Metanephros (tissue), 2 donors: ENCODE data around the gene MED19. TPM values are rescaled to one million over a fixed set of nuclear protein-coding genes. Genes with fewer than 3 reads are reported as not detected.

ENCODE experiments used
- small RNA-seq: library from RNA; depleted of rRNA; stranded (forward); fragments of <200 nt; gene quantifications from one replicate; pipeline ENCODE3, GENCODE V24; 2014; ENCODE audit warnings: low replicate concordance
- total RNA-seq: library from RNA; depleted of rRNA; stranded (reverse); fragments of >200 nt; gene quantifications from one replicate; pipeline ENCODE4 v1.2.3, GENCODE V29; 2014

The MED19 gene, protein sequence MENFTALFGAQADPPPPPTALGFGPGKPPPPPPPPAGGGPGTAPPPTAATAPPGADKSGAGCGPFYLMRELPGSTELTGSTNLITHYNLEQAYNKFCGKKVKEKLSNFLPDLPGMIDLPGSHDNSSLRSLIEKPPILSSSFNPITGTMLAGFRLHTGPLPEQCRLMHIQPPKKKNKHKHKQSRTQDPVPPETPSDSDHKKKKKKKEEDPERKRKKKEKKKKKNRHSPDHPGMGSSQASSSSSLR
- total RNA-seq = 12.6 TPM

DNA sequence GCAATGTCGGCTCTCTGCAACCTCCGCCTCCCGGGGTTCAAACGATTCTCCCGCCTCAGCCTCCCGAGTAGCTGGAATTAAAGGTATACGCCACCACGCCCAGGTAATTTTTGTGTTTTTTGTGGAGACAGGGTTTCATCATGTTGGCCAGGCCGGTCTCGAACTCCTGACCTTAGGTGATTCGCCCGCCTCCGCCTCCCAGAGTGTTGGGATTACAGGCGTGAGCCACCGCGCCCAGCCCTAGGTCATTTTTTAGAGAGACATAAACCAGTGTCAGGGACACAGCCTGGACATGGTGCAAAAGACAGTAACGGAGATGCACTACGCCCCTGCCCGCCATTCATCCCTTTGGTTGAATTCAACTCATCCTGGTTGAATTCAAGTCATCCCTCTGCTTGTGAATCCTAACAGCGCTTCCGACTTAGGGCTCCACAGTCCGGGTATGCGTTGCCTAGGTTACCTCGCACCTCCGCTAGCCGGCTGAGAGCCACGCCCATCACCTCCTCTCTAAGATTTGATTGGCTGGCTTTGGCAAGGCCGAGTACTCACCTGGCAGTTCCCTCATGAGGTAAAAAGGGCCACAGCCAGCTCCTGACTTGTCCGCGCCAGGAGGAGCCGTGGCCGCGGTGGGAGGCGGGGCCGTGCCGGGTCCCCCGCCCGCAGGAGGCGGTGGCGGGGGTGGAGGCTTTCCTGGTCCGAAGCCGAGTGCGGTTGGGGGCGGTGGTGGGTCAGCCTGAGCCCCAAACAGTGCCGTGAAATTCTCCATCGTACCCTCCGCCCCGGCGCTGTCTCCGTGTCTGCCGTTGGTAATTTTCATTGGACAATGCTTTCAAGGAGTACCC is at the start of gene MED19:
MED19 (minus strand) TSS at position 802 of the 842 bp plus-strand sequence; CDS start at position 766, 36 bp downstream.

DNA sequence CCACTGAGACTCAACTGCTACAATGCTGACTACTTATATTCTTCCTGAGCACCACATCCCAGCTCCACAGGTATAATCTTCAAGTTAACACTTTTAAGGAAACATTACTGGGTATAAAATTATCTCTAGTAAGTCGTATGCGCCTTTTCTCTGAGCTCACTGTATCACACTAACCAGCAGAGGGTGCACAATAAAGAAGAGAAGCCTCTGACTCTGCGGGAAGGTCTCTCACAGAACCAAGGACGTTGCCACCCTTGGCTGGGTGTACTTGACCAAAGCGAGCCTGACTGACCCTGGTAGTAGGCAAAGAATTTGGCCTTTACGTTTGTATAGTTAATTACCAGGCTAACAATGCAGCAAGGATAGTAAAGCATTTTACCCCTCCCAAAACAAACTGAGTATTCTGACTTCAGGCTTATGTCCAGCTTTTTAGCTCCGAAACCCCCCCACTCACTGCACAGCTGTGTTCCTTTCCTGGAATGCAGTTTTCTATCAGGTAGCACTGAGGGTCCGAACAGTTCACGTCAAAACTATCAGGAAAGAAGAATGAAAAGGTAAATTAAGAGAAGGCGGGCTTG is 39.8 kb upstream of the MED19 start, which contains the start of gene BTBD18:
BTBD18 (minus strand) TSS at position 144 of the 578 bp plus-strand sequence. CDS start 631 bp downstream, outside the sequence.

DNA sequence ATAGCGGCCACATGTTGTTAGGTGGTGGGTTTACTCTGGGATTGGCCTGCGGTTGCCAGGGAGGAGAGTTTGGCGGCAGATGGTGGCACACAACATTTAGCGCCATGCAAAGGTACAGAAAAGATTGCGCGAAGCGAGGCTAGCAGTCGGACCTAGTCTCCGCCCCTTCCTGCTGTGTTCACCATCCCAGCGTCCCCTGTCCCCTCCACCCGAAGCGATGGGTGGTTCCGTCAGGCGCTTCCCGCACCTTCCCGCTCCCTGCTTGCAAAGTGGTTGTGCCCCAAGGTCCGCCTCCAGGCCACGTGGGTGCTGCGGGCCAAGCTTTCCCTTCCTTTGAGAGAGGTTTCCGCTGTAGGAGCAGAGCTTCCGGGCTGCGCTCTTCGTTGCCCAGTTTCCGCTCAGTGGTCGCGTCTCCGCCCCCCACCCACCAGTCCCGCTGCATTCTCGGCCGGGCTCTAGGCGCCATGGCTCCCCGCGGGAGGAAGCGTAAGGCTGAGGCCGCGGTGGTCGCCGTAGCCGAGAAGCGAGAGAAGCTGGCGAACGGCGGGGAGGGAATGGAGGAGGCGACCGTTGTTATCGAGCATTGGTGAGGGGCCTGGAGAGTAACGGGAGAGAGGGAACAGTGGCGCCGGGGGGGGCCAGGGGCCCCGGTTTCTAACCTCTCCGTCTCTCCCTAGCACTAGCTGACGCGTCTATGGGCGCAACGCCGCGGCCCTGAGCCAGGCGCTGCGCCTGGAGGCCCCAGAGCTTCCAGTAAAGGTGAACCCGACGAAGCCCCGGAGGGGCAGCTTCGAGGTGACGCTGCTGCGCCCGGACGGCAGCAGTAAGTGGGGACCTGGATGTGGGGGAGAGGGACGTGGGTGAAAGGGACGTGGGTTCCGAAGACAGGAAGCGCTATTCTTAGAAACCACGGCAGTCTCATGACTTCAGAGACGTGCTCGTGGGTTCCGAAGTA is 29.4 kb upstream of the MED19 start, which contains the start of gene SELENOH:
SELENOH (plus strand) TSS at position 360 of the 955 bp plus-strand sequence; CDS start at position 465, 105 bp downstream.

DNA sequence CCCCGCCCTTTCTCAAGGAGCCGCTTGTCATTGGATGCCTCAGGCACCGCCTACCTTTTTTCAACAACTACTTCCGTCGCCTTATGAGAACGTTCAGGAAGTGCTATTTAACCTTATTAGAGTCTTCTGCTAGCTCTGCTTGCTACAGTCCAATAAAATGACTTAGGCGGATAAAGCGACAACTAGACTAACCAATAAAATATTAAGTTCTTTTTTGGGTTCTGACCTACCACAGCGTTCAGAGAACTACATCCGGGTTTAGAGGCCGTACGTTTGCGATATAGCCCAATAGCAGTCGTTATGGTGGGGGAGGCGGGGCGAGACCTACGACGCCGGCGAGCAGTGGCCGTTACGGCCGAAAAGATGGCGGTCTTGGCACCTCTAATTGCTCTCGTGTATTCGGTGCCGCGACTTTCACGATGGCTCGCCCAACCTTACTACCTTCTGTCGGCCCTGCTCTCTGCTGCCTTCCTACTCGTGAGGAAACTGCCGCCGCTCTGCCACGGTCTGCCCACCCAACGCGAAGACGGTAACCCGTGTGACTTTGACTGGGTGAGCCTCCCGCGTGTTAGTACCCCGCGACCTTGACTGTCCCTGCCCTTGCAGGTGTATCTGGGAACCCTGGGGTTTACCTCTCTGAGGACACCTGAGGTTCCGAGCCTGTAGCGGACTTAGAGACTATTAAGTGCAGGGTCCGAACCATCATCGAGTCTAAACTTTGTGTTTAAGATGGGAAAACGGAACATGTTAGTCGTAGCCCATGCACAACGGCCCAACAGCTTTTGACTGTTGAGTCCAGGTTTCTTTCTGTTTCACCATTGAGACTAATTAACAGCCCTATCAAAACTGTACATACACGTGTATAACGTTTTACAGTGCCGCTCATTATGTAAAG is 488 bp upstream of the MED19 start, which contains the start of gene TMX2:
TMX2 (plus strand) TSS at position 338 of the 895 bp plus-strand sequence; CDS start at position 364, 26 bp downstream.

DNA sequence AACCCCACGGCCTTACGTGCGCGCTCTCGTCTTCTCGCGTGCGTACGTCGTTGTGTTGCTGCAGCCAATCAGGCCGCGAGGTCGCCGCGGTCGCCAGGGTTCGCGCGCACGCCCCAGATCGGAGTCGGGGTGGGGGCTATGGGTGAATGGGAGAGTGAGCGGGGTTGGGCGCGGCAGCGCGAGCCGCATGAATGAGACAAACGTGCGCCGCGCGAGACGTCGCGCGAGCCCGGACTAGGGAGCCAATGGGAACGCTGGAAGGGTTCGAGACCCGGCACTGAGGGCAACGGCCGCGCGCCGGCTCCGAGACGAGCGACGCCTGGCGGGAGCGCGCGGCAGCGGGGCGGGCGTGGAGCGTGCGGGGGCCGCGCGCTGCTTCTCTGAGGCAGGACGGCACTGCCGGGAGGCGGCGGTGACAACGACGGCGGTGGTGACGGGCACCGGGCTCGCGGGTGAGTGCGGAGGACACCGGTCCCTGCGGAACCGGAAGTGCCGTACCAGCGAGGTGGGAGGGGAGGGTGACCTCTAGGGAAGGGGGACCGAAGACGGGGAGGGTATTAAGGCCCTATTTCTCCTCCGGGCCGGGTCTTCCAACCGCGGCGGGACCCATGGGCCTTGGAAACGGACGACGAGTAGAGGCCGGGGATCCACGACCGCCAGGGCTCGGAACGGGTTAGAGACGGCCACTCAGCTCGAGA is 44.1 kb downstream of the MED19 start, which contains the start of gene ZDHHC5:
ZDHHC5 (plus strand) TSS at position 379 of the 698 bp plus-strand sequence. CDS start 4,977 bp downstream, outside the sequence.

DNA sequence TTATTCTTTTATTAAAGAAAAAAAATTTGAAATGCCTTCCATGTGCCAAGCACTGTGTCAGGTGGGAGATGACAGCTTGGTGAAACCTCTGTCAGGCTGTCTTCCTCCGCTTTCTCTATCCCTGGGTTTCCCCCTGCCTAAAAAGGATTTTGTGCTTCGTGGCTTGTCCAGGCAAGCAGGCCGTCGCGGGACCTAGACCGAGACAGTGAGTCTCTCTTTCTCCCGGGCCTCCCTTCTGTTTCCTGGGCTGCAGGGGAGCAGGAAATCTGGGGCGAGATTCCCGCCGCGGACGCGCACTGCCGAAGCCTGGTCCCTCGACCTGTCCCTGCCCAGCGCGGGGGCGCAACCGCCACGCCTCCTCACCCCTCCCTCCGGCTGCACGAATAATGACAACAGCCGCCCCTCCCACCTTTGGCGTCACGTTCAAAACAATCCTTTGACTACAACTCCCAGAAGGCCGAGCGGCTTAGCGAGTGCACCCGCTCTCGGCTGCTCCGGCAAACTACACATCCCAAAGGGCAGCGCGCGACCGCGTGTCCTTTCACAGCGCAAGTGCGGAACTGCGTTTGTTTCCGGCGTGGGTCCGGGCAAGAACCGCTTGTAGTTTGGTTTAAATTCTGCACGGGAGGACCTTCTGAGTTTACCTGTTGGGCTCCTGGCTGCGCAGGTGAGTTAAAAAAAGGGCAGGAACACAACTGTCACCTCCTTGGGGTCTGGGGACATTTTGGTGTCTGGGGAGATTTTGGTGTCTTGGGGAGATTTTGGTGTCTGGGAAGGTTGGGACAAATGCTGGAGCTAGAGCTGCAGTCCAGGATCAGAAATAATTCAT is 54.6 kb downstream of the MED19 start, which contains the start of gene CLP1:
CLP1 (plus strand) TSS at position 569 of the 829 bp plus-strand sequence. CDS start 1,715 bp downstream, outside the sequence.

Small RNA genes lying within 50 kb of the gene (small RNA-seq; reads per million reads assigned to genes)
- gene TMX2-CTNND1 = not detected

Other genes with a start within 250 kb of the MED19 start
- 18.0 TPM for gene SLC43A1, start 196.5 kb downstream of the MED19 start, total RNA-seq
- 26.3 TPM for gene TIMM10, start 181.5 kb downstream of the MED19 start, total RNA-seq
- gene SMTNL1, start 174.6 kb downstream of the MED19 start, total RNA-seq = 9.8 TPM
- gene UBE2L6, start 144.5 kb downstream of the MED19 start, total RNA-seq = 22.5 TPM
- gene SERPING1, start 114.5 kb downstream of the MED19 start, total RNA-seq = 53.5 TPM
- gene YPEL4, start 62.3 kb downstream of the MED19 start, total RNA-seq = 1.9 TPM
- gene CLP1, start 54.5 kb downstream of the MED19 start, total RNA-seq = 10.5 TPM
- gene ZDHHC5, start 44.1 kb downstream of the MED19 start, total RNA-seq = 36.3 TPM
- gene TMX2, start 378 bp upstream of the MED19 start, total RNA-seq = 58.4 TPM
- 86.8 TPM for gene SELENOH, start 29.3 kb upstream of the MED19 start, total RNA-seq
- gene BTBD18, start 39.6 kb upstream of the MED19 start, total RNA-seq = not detected
- gene CTNND1, start 49.6 kb upstream of the MED19 start, total RNA-seq = 241 TPM